IgD-negative memory B cell (primary cell): Measurements from ENCODE around the gene LIMA1. TPM values are rescaled to one million over a fixed set of nuclear protein-coding genes. Genes with fewer than 3 reads are reported as not detected.
"Not testable (repeated sequence)": the region's sequence is repeated elsewhere in the genome, so short reads cannot be mapped to it uniquely, and the experiment has no call there.

Source experiments
- H3K27ac Mint-ChIP-seq, 3 donors: one replicate each; pipeline ENCODE4 v1.8.0; 2020 to 2022; ENCODE audit warnings: mild to moderate bottlenecking in 3 of 3, mixed read lengths in 3 of 3, moderate library complexity in 1 of 3
- H3K27me3 Mint-ChIP-seq: one replicate; pipeline ENCODE4 v1.8.0; 2021; ENCODE audit warnings: mixed read lengths
- H3K36me3 Mint-ChIP-seq: one replicate; pipeline ENCODE4 v1.8.0; 2020; ENCODE audit warnings: mild to moderate bottlenecking, mixed read lengths
- H3K4me1 Mint-ChIP-seq, 3 donors: one replicate each; pipeline ENCODE4 v1.8.0; 2020 to 2022; ENCODE audit warnings: mixed read lengths in 3 of 3, mild to moderate bottlenecking in 1 of 3
- H3K4me3 Mint-ChIP-seq, 4 donors: one replicate each; pipeline ENCODE4 v1.8.0; 2020 to 2022; ENCODE audit warnings: mild to moderate bottlenecking in 4 of 4, mixed read lengths in 4 of 4, moderate library complexity in 3 of 4
- H3K9me3 Mint-ChIP-seq, 3 donors: one replicate each; pipeline ENCODE4 v1.8.0; 2020 to 2021; ENCODE audit warnings: mixed read lengths in 3 of 3, mild to moderate bottlenecking in 1 of 3
- polyA plus RNA-seq: library from polyadenylated mRNA; unstranded; fragments of 300-500 nt; fragmentation: Illumina TruSeq; gene quantifications from one replicate; pipeline ENCODE4 v1.2.3, GENCODE V29; 2021

The LIMA1 gene
- polyA plus RNA-seq, 1 donor from 2014 or later = 1.5 TPM

DNA sequence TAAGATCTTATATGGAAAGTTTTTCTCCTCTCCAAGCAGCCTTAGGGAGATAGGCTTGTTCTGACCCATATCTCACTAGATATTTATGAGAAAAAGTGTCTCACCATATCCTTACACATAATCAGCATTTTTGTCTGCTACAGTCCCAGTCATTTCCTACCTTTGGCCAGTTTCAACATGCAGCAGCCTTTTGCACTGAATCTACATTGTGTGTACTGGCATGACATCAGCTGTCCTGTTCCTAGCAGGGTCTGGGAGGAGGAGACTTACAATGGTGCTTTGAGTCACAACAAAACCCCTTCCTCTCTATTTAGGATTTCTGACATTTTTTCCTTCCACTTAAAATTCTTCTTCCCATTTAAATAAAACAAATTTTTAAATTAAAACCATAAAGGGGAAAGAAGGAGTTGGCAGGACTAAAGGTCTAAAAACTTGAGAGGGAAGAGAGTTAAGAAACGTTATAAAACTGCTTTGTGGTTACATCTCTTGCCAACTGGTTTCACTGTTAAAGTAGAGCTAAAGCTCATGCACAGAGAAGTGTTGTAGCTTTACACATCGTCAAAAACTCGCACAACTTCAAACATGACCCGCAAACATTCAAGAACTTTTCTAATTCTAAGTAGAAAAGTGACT, 62.8 kb downstream of the LIMA1 start:
- H3K4me3 Mint-ChIP-seq = peak overlapping the region in 2 of 4 donors; percentile 41 to 56

DNA sequence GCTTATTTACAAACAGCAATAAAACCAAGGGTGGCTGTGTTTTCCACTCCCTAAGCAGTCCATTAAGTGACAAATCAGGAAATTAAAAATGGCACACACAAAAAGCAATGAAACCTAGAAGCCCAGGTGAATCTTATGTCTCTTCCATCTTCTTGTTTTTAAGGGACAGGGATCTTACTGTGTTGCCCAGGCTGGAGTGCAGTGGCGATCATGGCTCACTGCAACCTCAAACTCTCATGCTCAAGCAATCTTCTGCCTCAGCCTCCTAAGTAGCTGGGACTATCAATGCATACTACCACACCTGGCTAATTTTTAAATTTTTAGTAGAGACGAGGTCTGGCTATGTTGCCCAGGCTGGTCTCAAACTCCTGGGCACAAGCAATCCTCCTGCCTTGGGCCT, 63.8 kb downstream of the LIMA1 start:
- H3K4me1 Mint-ChIP-seq = peaks cover 13 to 16% (median 16%) of the 10 kb centered on the region in 3 donors
- no peak overlapping the region for H3K4me3 Mint-ChIP-seq
- no peaks in the 10 kb centered on the region for H3K27me3 Mint-ChIP-seq
- no peak overlapping the region for H3K27ac Mint-ChIP-seq
- H3K9me3 Mint-ChIP-seq = no peaks in the 10 kb centered on the region
- no peaks in the 10 kb centered on the region for H3K36me3 Mint-ChIP-seq

More for the DNA sequence above, 62.8 kb downstream of the LIMA1 start:
- peaks cover 10 to 13% (median 12%) of the 10 kb centered on the region in 3 donors for H3K4me1 Mint-ChIP-seq
- H3K9me3 Mint-ChIP-seq = no peaks in the 10 kb centered on the region
- H3K36me3 Mint-ChIP-seq = no peaks in the 10 kb centered on the region
- H3K27me3 Mint-ChIP-seq = no peaks in the 10 kb centered on the region
- peak overlapping the region in 1 of 3 donors; percentile 59 for H3K27ac Mint-ChIP-seq

GRCh38 chr12:50219001-50219400, 64.3 kb downstream of the LIMA1 start:
- H3K36me3 Mint-ChIP-seq, H3K27ac Mint-ChIP-seq, H3K9me3 Mint-ChIP-seq, H3K4me3 Mint-ChIP-seq, H3K27me3 Mint-ChIP-seq: not testable (repeated sequence)
- peaks cover 9 to 11% (median 10%) of the 10 kb centered on the region in 3 donors for H3K4me1 Mint-ChIP-seq

GRCh38 chr12:50218386-50218785, 64.9 kb downstream of the LIMA1 start:
- H3K36me3 Mint-ChIP-seq = no peaks in the 10 kb centered on the region
- peaks cover 6 to 7% (median 7%) of the 10 kb centered on the region in 3 donors for H3K4me1 Mint-ChIP-seq
- no peak overlapping the region for H3K4me3 Mint-ChIP-seq
- no peaks in the 10 kb centered on the region for H3K27me3 Mint-ChIP-seq
- H3K27ac Mint-ChIP-seq = no peak overlapping the region
- no peaks in the 10 kb centered on the region for H3K9me3 Mint-ChIP-seq

DNA sequence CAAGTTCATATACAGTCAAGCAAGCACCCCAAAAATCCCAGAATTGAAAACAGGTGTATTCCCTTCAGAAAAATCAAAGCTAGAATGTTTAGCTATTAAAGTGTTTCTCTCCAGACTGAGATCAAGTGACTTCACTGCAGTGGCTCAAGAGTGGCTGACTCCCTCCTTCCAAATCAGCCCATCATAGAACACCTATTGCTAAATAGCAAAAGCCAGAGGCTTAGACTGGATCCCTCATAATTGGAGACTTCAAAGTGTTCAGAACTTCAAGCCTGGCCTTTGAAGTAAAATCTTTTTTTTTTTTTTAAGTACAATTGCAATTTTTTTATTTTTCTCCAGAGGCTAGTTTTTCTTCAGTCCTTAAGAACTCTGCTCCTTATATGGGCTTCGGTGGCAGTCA, 66.1 kb downstream of the LIMA1 start:
- peaks cover 4 to 6% (median 4%) of the 10 kb centered on the region in 3 donors for H3K4me1 Mint-ChIP-seq
- no peaks in the 10 kb centered on the region for H3K9me3 Mint-ChIP-seq
- H3K27ac Mint-ChIP-seq = no peak overlapping the region
- no peak overlapping the region for H3K4me3 Mint-ChIP-seq
- H3K27me3 Mint-ChIP-seq = no peaks in the 10 kb centered on the region
- peaks cover 2% of the 10 kb centered on the region for H3K36me3 Mint-ChIP-seq

- peaks cover 4 to 8% (median 7%) of the 10 kb centered on the region in 3 donors for H3K4me1 Mint-ChIP-seq
- no peak overlapping the region for H3K4me3 Mint-ChIP-seq
- peaks cover 2% of the 10 kb centered on the region for H3K36me3 Mint-ChIP-seq
- no peak overlapping the region for H3K27ac Mint-ChIP-seq
- no peaks in the 10 kb centered on the region for H3K27me3 Mint-ChIP-seq
- no peaks in the 10 kb centered on the region for H3K9me3 Mint-ChIP-seq
These were observed 68.3 kb downstream of the LIMA1 start for GRCh38 chr12:50215033-50215432.

DNA sequence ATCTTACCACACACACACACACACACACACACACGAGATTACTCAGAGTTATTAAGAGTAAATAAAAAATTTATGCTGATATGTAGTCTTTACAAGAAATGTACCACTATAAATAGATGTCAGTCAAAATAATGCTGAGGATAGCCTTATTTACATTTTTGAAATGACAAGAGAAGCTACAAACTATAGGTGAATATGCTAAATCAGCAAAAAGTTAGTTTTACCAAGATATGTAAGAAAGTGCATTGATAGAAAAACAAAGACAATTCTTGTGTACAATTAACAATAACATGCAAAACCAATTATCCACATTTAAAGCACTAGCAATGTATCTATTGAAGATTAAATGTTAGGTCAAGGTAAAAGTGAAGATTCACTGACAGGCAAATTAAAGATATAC, 69.3 kb downstream of the LIMA1 start:
- peaks cover 2% of the 10 kb centered on the region for H3K36me3 Mint-ChIP-seq
- H3K4me1 Mint-ChIP-seq = peaks cover 3 to 8% (median 7%) of the 10 kb centered on the region in 3 donors
- no peaks in the 10 kb centered on the region for H3K9me3 Mint-ChIP-seq
- H3K4me3 Mint-ChIP-seq = no peak overlapping the region
- H3K27me3 Mint-ChIP-seq = no peaks in the 10 kb centered on the region
- H3K27ac Mint-ChIP-seq = peak overlapping the region in 1 of 3 donors; percentile 27

- no peaks in the 10 kb centered on the region for H3K27me3 Mint-ChIP-seq
- no peaks in the 10 kb centered on the region for H3K9me3 Mint-ChIP-seq
- H3K36me3 Mint-ChIP-seq = peaks cover 4% of the 10 kb centered on the region
- H3K27ac Mint-ChIP-seq = peak overlapping the region in 1 of 3 donors; percentile 27
- H3K4me3 Mint-ChIP-seq = no peak overlapping the region
- H3K4me1 Mint-ChIP-seq = peaks cover 3 to 8% (median 7%) of the 10 kb centered on the region in 3 donors
These were observed 69.9 kb downstream of the LIMA1 start for GRCh38 chr12:50213439-50213838.

DNA sequence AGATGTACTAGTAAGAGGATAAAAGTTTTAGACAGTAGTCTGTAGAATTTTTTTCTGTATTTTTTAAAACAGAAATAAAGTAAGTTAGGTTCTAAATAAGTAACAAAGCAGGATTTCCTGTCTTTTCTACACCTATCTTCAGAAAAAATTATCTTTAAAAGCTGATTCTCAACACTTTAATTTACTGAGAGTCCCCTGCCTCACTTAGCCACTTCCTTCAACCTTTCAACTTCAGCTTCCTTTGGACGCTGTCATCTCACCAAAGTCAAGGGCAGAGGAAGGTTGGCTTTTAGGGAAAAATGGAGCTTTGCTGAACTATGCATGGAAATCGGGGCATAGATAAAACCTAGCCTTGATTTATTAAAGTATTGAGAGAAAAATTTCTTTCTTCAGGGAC, 71.3 kb downstream of the LIMA1 start:
- H3K4me1 Mint-ChIP-seq = peaks cover 3 to 8% (median 6%) of the 10 kb centered on the region in 3 donors
- H3K9me3 Mint-ChIP-seq = peaks cover 0 to 3% (median 0%) of the 10 kb centered on the region in 3 donors
- H3K4me3 Mint-ChIP-seq = no peak overlapping the region
- peaks cover 4% of the 10 kb centered on the region for H3K36me3 Mint-ChIP-seq
- no peaks in the 10 kb centered on the region for H3K27me3 Mint-ChIP-seq
- no peak overlapping the region for H3K27ac Mint-ChIP-seq

- Mint-ChIP-seq H3K27ac (peak overlapping the region in 1 of 3 donors; percentile 59), H3K4me1 (peaks cover 3 to 8% (median 6%) of the 10 kb centered on the region in 3 donors), H3K4me3 (peak overlapping the region in 1 of 4 donors; percentile 43), H3K27me3 (no peaks in the 10 kb centered on the region), H3K9me3 (peaks cover 0 to 3% (median 0%) of the 10 kb centered on the region in 3 donors), H3K36me3 (peaks cover 4% of the 10 kb centered on the region)
These were observed 71.8 kb downstream of the LIMA1 start for GRCh38 chr12:50211392-50212070.

DNA sequence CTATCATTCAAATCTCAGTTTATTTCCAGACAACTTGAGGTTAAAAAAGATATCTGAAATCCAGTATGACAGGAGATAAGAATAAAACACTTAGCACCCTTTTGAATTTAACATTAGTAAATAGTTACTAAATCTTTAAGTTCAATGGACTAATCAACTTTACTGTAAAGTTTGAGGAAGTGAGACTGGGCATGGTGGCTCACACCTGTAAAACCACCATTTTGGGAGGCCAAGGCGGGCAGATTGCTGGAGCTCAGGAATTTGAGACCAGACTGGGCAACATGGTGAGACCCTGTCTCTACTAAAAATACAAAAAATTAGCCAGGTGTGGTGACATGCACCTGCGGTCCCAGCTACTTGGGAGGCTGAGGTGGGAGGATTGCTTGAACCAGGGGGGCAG, 75.9 kb downstream of the LIMA1 start:
- H3K27me3 Mint-ChIP-seq = no peaks in the 10 kb centered on the region
- H3K9me3 Mint-ChIP-seq = peaks cover 0 to 3% (median 0%) of the 10 kb centered on the region in 3 donors
- H3K36me3 Mint-ChIP-seq = peaks cover 3% of the 10 kb centered on the region
- peak overlapping the region in 1 of 3 donors; percentile 35 for H3K27ac Mint-ChIP-seq
- peaks cover 0 to 4% (median 4%) of the 10 kb centered on the region in 3 donors for H3K4me1 Mint-ChIP-seq
- peak overlapping the region in 1 of 4 donors; percentile 5 for H3K4me3 Mint-ChIP-seq

DNA sequence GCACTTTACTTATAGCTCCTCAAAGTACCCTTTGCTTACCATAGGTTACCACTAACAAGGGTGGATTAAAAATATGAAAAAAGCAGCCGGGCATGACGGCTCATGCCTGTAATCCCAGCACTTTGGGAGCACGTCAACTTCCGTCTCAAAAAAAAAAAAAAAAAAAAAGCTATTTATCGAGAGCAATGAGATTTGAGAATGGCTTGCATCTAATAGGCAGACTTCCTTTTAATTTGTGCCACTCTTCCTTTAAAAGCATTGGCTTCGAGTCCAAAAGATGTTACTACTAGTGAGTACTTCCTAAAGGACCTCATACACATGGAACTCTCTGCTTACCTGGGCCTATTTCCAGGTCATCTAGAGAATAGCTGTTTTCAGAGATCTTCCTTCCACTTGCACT, 77.7 kb downstream of the LIMA1 start:
- Mint-ChIP-seq H3K4me1 (no peaks in the 10 kb centered on the region), H3K27ac (no peak overlapping the region), H3K36me3 (peaks cover 3% of the 10 kb centered on the region), H3K27me3 (no peaks in the 10 kb centered on the region), H3K9me3 (peaks cover 0 to 3% (median 0%) of the 10 kb centered on the region in 3 donors), H3K4me3 (no peak overlapping the region)

DNA sequence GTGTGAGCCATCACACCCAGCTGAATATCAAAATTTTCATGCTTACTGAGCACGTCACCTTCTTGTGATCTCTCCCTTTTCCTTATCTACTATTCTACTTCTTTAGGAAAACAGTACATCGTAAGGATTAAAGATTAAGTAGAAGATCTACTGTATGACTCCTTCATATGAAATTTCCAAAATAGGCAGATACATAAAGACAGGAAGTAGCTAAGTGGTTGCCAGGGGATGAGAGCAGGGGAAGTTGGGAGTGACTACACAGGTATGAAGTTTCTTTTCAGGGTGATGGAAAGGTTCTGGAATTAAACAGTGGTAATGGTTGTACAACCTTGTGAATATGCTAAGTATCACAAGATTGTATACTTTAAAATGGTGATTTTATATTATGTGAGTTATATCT, 79.6 kb downstream of the LIMA1 start:
- Mint-ChIP-seq H3K9me3 (peaks cover 0 to 3% (median 0%) of the 10 kb centered on the region in 3 donors), H3K27ac (no peak overlapping the region), H3K4me3 (no peak overlapping the region), H3K36me3 (peaks cover 4% of the 10 kb centered on the region), H3K4me1 (no peaks in the 10 kb centered on the region), H3K27me3 (no peaks in the 10 kb centered on the region)

GRCh38 chr12:50201987-50202521, 81.3 kb downstream of the LIMA1 start:
- Mint-ChIP-seq H3K9me3 (no peaks in the 10 kb centered on the region), H3K27me3 (no peaks in the 10 kb centered on the region), H3K4me3 (peak overlapping the region in 1 of 4 donors; percentile 43), H3K4me1 (no peaks in the 10 kb centered on the region), H3K27ac (no peak overlapping the region), H3K36me3 (peaks cover 4% of the 10 kb centered on the region)

GRCh38 chr12:50200552-50201273, 82.6 kb downstream of the LIMA1 start:
- no peak overlapping the region for H3K27ac Mint-ChIP-seq
- no peak overlapping the region for H3K4me3 Mint-ChIP-seq
- H3K4me1 Mint-ChIP-seq = no peaks in the 10 kb centered on the region
- H3K27me3 Mint-ChIP-seq = no peaks in the 10 kb centered on the region
- peaks cover 7% of the 10 kb centered on the region for H3K36me3 Mint-ChIP-seq
- H3K9me3 Mint-ChIP-seq = no peaks in the 10 kb centered on the region
